ENCODE measurements around the gene MYO1A.
"Not testable (repeated sequence)": the region's sequence is repeated elsewhere in the genome, so short reads cannot be mapped to it uniquely, and the experiment has no call there.

The MYO1A gene

DNA sequence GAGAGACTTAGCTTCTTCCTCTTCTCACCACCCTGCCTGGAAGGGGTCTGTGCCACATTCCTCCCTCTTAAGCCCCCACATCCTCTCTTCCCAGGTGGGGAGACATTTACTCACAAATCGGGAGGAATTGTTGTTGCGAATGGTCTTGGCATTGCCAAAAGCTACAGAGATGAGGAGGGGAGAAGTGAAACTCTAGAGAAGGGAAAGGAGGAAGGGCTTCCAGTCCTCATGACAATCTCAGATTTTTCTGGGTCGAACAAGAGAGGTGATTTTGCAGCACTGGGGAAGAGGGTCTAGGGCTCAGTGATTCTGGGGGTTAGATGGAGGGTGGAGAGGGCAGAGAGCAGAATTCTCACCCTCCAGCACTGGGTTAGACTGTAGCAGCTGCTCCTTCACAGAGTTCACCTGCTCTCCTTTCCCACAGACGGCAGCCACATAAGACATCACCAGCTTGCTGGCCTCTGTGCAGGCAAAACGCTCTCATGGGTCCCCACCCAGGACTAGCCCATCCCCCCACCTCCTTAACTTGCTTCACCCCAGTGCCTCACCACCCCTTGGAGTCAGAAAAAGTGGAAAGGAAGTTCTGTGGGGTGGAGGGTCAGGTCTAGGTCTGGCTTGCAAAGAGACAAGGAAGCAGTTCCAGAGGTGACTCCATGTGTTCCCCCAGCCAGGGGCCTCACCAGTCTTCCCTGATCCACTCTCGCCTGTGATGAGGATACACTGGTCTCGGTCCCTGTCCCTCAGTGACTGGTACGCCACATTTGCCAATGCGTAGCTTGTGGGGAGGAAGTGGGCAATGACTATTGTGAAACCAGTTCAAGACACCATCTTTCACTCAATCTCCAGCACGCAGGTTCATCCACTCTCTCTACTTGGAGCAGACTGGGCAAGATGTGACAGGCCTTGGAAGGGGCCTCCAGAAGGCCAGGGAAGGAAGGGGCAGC is 2.7 kb downstream of the MYO1A start:
- no peak for DNase-seq

DNA sequence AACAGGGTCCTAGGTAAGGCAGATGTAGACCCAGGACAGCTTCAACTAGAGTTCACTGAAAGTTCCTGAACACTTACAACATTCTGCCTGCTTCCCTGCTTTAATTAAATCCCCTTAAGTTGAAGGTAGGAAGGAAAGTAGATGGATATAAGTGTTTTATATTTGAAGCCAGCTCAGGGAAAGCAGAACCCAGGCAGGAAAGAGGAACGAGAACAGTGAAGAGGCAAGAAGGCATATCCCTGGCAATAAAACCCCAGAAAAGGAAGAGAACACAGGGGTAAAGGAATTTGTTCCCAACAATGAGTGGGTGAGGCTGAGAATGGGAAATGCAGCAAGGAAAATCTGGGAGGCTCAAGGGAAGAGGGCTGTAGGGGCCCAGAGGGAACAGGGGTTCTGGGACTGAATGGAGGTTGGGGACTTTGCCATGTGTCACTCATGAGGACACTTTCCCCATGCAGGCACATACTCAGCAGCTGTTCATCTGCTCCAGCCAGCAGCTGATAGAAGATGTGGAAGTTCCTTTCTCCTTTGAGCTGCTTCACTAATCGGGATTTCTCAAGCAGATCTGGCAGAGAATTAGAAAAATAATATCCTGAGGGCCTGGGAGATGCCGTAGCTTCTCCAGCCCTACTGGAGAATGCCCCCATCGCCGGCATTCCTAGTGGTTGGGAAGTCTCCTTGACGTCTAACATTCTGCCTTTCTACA is 3.7 kb downstream of the MYO1A start:
- no peak for DNase-seq

- DNase-seq = no peak
Measured at GRCh38 chr12:57044889-57045288, 5.0 kb downstream of the MYO1A start.

DNA sequence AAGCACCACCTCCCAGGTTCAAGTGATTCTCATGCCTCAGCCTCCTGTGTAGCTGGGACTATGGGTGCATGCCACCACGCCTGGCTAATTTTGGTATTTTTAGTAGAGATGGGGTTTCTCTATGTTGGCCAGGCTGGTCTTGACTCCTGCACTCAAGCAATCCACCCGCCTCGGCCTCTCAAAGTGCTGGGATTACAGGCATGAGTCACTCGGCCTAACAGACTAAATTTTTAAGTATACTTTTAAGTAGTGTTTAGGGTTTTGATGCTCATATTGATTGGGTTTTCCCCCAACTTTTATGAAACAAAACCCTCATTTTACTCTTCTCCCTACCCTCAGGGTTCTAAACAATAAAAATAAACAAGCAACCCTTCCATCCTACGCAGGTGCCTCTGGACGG is 5.5 kb downstream of the MYO1A start:
- no peak for DNase-seq

GRCh38 chr12:57042695-57043094 is 7.2 kb downstream of the MYO1A start:
- no peak for DNase-seq

- no peak for DNase-seq
Measured at GRCh38 chr12:57040750-57041149, 9.2 kb downstream of the MYO1A start.

DNA sequence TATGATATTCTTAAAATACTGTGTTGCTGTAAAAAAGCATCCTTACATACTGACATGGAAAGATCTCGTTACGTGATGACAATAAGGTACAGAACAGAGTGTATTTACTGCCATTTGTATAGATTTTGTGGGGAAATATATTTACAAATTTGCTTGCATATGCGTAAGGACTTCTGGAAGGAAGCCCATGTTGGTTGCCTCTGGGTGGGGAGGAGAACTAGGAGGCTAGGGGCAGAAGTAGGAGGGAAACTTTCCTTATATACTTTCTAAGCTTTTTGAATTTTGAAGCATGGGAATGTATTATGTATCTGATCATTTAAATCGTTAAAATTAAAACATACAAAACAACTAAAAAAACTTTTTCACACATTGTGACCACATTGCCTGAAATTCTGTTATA is 9.7 kb downstream of the MYO1A start:
- DNase-seq = no peak

DNA sequence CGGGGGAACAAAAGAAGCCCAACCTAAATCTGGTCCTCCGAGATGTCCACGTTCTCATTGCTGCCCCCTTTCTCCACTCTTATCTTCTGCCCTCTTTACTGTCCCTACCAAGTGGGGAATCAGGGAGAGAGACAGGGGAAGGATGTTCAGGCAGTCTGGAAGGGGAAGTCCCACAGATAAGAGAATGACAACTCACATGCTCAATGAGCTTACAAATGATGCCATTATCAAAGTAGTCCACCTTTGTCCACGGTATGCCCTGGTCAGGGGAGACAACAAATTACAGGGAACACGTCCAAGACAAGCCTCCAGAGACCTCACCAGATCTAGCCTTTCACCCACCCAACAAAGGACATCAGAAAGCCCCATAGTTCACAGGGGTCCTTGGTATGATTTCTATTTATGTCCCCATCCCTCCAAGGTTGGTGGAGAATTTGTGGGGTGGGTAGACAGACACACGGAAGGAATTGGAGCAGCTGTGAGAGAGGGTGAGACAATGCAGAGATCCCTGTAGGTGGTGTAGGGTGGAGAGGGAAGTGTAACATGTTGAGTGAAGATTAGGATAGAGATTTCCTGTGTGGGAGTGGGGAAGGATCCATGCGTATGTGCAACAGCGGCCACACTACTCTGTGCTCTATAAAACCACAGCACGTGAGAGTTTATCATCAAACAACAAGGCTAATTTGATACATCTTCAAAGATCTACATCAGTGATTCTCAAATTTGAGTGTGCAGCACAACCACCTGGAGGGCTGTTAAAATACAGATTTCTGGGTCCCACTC is 10.7 kb downstream of the MYO1A start:
- no peak for DNase-seq

DNA sequence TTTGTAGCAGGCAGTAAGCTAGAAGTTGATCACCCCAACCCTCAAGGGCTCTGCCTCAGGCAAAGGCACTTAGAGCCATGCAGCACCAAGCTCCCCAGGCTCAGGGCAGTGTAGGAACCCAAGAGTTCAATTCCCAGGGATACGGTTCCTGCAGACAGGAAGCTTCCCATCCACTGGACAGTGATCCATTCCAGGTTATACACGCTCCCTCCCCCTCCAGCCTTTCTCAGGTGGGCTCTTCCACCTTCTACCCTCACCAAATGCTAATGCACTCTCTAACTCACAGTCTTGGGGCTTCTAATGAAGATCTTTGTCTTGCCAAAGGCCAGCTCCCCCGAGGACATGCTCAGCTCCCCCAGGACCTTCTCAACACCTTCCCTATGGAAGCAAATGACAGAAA is 12.7 kb downstream of the MYO1A start:
- DNase-seq = no peak

- no peak for DNase-seq
Measured at GRCh38 chr12:57033431-57033830, 16.5 kb downstream of the MYO1A start.

GRCh38 chr12:57031789-57032188 is 18.1 kb downstream of the MYO1A start:
- DNase-seq = no peak

GRCh38 chr12:57031138-57031725 is 18.7 kb downstream of the MYO1A start:
- DNase-seq = peak; percentile 75

DNA sequence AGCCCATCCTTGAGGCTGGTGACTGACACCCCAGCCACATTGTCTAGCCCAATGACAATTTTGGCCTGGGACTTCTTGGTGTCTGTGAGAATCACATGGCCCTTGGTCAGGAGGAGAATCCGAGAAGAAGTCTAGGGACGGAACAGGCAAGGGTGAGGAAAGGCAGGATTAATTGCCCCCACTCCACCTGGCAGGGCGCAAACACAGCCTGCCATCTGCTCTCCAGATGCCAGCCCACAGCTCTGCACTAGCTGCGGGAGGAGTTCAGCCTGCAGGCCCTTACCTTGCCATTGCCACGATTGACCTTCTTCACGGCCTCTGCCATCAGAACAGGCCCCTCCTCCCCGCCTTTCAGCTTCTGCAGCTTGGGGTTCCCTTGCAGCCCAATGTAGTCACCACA is 20.5 kb downstream of the MYO1A start:
- peak; percentile 62 for DNase-seq

DNA sequence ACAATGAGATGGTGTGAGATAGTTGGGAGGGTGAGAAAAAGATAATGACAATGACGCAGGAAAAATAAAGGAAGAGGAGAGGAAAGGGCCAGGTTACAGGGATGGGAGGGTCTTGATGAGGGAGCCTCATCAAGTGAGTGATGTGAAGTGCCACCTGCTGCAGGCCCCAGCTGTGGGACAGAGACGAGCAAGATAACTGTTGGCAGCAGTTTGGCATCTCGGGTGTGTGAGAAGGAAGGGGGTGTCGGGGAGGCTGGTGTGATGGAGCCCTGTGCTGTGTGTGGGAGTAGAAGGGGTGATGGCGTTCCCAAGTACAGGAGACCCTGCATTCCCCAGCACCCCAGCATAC is 22.1 kb downstream of the MYO1A start:
- DNase-seq = peak; percentile 9

DNA sequence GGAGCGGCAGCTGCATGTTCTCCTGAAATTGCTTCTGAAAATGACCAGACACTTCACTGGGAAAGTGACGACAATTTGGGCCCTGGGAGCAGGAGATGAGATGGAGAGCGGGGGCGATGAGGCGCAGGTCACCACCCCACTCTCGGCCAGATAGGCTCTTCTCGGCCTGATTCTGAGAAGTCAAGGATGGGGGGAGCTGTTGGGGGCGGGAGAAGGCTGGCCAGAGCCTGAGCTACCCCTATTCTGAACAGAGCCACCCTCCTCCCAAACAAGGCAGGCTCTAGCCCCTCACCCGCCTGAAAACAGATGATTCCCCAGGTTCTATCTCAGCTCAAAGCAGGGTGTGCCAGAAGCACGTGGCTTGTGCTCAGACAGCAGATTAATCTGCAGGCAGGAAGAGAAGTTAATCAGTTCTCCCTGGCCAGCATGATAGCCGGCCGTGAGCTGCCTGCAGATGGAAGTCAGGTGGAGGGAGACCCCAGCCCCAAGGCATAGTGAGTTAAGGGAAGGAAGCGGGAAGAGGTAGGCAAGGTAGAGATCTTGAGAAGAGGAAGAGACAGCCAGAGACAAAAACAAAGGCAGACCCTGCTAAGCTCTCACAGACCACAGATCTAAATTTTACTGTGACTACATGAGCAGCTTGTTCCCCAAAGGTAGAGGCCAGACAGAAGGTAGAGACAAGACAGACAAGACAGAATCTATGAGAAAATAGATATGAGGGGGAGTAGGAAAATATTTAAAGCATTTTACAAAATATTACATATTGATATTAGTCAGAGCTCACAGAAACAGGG is 22.7 kb downstream of the MYO1A start:
- no peak for DNase-seq

DNA sequence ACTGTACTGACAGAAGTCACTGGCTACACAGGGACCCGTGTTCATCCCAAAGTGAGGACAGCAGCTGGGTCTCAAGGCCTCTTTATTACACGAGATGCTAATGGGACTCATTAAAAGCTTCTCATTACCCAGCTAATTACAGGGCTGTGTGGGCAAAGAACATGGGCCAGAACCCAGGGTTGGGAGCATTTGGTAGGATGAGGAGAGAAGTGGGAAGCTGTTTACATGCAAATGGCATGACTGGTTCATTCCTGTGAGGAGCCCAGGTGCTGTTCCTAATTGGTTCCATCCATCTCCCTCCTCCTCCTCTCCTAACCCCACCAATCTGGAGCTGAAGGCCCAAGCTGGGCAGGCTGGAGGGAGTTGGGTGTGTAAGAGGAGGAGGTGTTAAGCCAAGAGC is 24.7 kb downstream of the MYO1A start:
- no peak for DNase-seq

DNA sequence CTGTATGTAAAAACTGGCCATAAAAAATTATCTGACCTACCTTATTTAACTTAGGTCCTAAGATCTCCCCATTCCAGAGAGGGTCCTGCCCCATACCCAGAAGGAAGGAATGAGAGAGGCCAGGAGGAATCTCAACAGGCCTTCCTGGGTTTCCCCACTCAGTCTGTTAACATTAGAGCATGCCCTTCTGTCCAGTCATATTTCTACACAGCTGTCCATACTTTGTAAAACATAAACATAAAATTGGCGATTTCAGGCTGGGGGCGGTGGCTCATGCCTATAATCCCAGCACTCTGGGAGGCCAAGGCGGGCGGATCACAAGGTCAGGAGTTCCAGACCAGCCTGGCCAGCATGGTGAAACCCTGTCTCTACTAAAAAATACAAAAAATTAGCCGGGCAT is 27.6 kb downstream of the MYO1A start:
- DNase-seq = not testable (repeated sequence)

- no peak for DNase-seq
Measured at GRCh38 chr12:57019983-57020719, 29.8 kb downstream of the MYO1A start.

- DNase-seq = no peak
Measured at GRCh38 chr12:57018906-57019305, 31.0 kb downstream of the MYO1A start.

DNA sequence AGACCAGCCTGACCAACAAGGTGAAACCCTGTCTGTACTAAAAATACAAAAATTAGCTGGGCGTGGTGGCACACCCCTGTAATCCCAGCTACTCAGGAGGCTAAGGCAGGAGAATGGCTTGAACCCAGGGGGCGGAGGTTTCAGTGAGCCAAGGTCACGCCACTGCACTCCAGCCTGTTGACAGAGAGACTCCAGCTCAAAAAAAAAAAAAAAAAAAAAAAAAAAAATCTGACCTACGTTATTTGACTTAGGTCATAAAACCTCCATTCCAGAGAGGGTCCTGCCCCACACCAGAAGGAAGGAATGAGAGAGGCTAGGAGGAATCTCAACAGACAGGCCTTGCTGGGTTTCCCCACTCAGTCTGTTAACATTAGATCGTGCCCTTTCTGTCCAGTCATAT is 31.6 kb downstream of the MYO1A start:
- not testable (repeated sequence) for DNase-seq

GRCh38 chr12:57016348-57016747 is 33.6 kb downstream of the MYO1A start, which contains the start of gene TAC3:
TSS of gene TAC3 (minus strand) at chr12:57016529. CDS start at chr12:57015797, 732 bp downstream.
- DNase-seq = no peak

All from NCI-H2171 (cell line).